Liver (tissue), 3 donors: ENCODE measurements around the gene ZW10.

Experiments
- CTCF ChIP-seq: fragments of 150-350 bp; IDR thresholded peaks from 2 replicates; pipeline ENCODE4 v1.5.1; 2017; ENCODE audit warnings: improper control_type of control experiment, low read depth, low read length; ENCODE audit not compliant: missing input control
- JUND ChIP-seq, 2 donors: IDR thresholded peaks; 2 replicates each; pipeline ENCODE4 v1.6.1; 2016; ENCODE audit warnings: antibody characterized with exemption in 2 of 2
- REST ChIP-seq: IDR thresholded peaks from 2 replicates; pipeline ENCODE4 v1.6.1; 2016; ENCODE audit warnings: antibody characterized with exemption, mild to moderate bottlenecking
- TAF1 ChIP-seq: conservative IDR thresholded peaks from 2 replicates; pipeline ENCODE4 v1.6.1; 2016; ENCODE audit warnings: antibody characterized with exemption, mild to moderate bottlenecking
- YY1 ChIP-seq: IDR thresholded peaks from 2 replicates; pipeline ENCODE4 v1.6.1; 2016; ENCODE audit warnings: antibody characterized with exemption, mild to moderate bottlenecking
- donor health status: healthy.
- donor health status: healthy.

- TF ChIP-seq TAF1 = no peak
- no peak for TF ChIP-seq CTCF
- no peak for TF ChIP-seq YY1
- no peak for TF ChIP-seq REST
- TF ChIP-seq JUND (IDR thresholded peaks at IDR 0.05) = no peak
These were observed 8.8 kb downstream of the ZW10 start for GRCh38 chr11:113764527-113765219.
